Activated T-helper 9 cell treated with anti-CD3 and anti-CD28 coated beads, Interleukin-2, amount 50 U/mL, for 16 hours (primary cell): ENCODE results near the gene CSTPP1.
"Not testable (repeated sequence)": the region's sequence is repeated elsewhere in the genome, so short reads cannot be mapped to it uniquely, and the experiment has no call there.

ENCODE experiments used
- DNase-seq: peaks from one replicate; pipeline ENCODE4 v3.0.0-alpha.2; 2020; ENCODE audit warnings: low read depth

The CSTPP1 gene

DNA sequence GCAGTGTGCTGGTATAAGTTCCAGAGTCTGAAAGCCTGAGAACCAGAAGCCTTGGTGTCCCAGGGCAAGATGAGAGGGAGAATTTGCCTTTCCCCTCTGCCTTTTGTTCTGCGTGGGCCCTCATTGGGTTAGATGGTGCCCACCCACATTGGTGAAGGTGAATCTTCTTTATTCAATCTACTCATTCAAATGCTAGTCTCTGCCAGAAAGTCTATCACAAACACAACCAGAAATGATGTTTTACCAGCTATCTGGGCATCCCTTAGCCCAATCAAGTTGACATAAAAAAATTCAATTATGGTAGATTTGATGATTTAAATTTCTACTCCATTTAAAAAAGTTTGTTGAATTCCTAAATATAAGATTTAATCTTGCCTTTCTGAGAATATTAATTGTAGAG, 22.2 kb downstream of the CSTPP1 start:
- DNase-seq, result no peak

DNA sequence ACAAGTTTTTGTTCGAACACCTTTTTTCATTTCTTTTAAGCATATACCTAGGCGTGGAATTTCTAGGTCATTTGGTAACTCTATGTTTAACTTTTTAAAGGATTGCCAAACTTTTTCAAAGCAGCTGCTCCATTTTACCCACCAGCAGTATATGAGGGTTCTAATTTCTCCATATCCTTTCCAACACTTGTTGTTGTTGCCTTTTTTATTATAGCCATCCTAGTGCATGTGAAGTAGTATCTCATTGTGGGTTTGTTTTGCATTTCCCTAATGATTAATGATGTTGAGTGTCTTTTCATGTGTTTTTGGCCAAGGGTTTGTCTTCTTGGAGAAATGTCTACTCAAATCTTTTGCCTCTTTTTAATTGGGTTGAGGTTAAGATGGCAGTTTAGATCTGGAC, 24.5 kb downstream of the CSTPP1 start:
- no peak for DNase-seq

DNA sequence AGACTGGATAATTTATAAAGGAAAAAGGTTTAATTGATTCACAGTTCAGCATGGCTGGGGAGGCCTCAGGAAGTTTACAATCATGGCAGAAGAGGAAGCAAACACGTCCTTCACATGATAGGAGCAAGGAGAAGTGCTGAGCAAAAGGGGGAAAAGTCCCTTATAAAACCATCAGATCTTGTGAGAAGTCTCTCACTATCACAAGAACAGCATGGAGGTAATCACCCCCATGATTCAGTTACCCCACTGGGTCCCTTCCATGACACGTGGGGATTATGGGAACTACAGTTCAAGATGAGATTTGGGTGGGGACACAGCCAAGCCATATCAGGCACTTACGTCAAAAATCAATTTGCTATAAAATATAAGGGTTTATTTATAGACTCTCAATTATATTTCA, 25.3 kb downstream of the CSTPP1 start:
- DNase-seq, result not testable (repeated sequence)

DNA sequence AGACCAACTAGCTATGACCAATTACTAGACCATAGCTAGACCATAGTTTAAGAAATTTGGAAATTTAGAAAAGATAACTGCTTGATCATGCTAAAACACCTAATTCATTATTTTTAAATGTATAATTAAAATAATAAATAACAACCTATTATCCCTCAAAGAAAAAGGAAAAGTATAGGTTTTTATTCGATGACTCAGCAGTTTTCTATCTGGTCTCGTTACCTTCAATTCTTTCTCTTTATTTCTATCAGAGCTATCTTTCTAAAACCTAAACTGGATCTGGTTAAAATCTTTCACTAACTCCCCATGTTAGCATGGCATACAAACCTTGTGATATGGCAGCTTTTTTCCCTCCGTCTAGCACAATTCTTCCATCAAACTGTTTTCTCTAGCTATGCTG, 27.3 kb downstream of the CSTPP1 start:
- DNase-seq, result no peak

DNA sequence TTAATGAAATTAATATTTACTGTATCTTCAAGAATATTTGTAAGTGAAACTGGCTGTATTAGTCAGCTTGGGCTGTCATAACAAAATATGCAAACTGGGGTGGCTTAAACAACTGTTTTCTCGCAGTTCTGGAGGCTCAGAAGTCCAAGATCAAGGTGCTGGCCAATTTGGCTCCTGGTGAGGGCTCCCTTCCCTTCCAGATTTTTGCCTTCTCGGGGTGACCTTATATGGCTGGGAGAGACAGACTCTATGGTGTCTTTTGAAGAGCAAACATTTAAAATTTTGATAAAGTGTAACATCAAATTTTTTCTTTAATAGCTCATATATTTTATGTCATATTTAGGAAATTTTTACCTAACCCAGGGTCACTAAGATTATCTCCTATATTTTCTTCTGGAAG, 30.2 kb downstream of the CSTPP1 start:
- no peak for DNase-seq

DNA sequence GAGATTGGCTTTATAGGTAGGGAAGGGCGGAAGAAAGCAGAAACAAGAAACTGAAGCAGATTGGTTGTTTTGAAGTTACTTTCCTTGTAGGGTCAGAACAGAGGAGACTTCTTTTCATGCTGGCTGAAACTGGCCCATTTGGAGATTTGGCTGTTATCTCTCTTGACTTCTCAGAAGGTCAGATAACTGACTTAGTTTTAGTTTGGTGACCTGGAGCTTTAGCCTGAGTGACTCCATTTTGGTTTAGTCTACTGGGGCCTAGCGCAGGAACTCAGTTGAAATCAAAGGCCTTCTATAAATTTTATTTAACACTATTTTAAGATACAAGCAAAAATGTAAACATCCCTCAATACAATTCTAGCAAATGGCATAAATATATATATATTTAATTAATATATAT, 31.4 kb downstream of the CSTPP1 start:
- DNase-seq, result no peak

DNA sequence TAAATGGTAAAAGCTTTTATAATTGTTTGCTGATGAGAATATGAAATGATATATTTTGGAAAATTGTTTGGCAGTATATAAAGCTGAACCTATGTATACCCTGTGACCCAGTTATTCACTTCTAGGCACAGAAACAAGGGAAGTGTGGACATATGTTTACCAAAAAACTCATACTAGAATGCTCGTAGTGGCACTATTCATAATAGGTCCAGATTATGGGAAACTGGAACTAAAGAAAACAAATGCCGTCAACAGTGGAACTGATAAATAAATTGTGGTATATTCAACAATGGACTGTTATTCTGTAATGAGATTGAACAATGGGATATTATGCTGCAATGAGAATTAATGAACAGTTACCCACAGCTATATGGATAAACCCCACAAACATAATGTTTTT, 32.8 kb downstream of the CSTPP1 start:
- DNase-seq, result no peak

DNA sequence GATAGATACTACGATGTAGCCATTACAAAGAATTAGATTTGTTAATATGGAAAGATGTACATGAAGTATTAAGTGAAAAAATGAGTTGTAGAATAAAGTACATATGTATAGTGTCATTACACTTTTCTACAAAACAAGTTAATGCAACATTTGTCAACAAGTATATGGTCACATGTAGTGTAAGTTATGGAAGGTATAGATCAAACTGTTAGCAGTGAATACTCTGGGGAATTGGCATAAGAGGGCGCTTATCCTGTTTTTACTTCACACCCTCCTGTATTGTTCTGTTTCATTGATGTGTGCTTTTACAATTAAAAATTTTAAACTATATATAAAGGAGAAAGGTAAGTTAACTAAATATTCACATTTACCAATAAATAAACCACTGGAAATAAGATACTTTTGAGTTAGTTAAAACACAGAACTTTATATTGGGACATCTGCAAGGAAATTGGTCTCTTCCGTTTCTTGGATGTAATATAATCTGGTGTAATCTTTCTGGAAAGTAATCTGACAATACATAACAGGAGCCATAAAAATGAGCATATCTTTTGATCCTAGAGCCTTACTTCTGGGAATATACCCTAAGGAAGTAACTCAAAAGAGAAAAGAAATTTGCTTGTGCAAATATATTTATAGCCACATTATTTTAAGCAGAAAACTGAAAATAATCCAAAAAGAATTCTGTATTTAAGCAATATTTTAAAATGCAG, 34.5 kb downstream of the CSTPP1 start:
- DNase-seq, result no peak

DNA sequence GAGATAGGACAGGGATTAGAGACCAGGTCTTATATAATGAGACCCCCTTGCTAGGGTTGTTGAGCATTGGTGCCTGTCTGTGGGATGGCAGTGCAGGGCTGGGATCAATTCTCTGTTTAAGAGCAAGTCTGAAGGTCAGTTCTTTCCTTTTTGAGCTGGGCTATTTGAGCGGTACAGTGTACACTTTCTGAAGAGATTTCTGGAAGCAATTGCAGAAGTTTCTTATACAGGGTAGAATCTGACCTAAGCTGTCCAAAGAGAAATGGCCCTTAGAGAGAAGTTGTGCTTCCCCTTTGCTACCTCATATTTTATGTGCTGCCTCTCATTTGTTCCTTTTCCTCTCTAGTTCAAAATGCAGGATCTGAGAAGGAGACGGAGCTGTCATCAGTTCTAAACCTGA, 35.8 kb downstream of the CSTPP1 start:
- DNase-seq, result no peak

DNA sequence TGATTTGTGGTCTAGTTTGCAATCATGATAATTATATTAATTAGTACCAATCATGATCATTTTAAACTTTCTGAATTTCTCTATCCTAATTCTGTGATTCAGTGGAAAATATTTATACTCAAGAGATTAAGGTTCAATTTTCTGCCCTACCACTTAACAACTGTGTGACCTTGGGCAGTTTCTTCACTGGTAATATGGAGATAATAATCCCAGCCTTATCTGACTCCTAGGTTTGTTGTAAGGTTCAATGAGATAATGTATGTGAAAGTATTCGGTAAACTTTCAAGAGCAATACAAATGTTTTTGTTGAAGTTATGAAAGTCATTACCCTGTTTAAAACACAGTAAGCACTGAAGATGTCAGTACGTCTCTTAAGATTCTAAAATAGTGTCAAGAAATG, 36.3 kb downstream of the CSTPP1 start:
- DNase-seq, result no peak

DNA sequence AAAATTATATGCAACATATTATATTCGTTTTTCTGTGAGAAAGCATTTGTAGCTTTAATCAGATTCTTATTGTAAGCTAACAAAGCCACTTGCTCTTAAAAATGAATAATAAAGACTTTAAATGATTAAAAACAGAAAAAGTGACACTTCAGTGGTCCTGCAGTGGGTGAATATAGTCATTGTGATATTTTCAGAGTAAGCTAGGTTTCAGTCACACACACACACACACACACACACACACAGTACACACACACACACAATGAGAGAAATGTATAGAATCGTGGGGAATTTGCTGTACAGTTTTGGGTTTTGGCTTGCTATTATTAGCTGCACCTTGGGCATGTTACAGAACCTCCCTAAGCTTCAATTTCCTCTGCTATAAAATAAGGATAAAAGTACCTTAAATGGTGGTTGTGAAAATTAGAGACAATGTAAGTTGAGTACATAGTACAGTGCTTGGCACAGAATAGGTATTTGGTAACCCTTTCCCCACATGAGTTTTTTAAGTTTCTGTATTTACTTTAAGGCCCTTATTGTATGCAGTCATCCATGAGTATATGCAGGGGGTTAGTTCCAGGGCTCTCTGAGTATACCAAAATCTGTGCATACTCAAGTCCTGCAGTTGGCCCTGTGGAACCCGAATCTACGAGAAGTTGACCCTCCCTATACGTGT, 39.8 kb downstream of the CSTPP1 start:
- DNase-seq, result no peak

DNA sequence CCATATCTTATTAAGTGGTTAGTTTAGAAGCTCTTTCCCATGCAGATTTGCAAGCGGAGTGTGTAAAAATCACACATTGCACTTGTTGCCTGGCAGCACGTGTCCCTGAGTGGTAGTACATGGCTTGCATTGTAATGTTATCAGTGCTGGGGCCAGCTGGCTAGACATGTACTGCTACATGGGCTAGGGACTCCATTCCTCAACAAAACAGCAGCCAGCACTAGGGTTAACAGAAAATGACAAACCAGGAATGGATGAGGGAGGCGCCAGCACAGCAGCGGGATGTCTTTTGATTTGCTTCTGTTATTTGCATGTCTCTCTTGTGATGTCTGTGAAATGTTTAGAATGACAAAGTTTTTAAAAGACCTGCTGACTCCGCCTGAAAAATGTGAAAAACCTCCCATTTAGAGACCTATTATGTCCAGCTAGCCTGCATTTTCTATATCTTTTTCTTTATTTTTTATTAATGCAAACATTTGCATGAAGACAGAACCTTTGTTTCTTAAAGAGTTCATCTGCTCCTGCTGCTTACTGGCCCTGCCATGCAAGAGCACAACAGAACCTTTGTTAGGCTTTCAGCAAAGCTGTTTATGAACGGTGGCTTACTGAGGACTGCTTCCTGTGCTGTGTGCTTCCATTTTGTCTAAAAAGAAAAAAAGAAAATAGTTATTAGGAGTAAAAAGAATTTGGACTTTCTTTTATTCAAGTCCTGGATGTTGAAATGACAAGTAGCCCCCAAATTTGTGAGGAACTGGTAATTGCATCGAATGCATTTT, 40.7 kb downstream of the CSTPP1 start:
- no peak for DNase-seq

DNA sequence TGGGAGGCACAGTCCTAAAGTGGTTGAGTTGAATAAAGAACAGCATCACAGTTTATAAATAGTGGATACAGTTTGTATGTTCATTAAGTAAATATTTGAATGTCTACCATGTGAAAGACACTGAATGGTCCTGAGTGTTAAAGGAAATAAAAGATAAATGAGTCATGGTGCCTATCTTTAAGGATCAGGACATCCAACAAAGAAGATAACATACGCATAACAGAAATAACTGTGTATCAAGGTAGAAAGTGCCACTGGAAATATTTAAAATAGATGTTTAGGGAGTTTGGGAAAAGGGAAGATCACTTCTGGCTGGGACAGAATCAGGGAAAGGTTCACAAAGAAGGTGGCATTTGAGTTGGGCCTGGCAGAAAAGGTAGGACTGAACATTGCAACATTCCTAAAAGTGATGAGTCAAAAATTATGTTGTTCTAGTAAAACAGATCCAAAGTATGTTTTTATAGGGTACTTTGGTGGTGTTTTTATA, 41.5 kb downstream of the CSTPP1 start:
- no peak for DNase-seq

DNA sequence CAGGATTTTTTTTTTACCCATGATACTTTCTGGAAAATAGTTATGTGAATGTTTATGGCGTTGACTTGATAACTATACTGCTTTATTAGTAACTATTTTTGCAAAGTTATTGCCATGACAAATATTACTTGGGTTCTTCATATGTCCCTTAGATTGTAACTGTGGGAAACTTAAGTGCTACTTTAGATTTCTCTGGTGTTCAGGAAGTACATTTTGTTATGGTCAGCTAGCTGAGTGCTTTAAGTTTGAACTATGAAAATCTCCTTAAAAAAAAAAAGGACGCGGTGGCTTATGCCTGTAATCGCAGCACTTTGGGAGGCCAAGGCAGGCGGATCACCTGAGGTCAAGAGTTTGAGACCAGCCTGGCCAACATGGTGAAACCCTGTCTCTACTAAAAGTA, 42.8 kb downstream of the CSTPP1 start:
- no peak for DNase-seq

DNA sequence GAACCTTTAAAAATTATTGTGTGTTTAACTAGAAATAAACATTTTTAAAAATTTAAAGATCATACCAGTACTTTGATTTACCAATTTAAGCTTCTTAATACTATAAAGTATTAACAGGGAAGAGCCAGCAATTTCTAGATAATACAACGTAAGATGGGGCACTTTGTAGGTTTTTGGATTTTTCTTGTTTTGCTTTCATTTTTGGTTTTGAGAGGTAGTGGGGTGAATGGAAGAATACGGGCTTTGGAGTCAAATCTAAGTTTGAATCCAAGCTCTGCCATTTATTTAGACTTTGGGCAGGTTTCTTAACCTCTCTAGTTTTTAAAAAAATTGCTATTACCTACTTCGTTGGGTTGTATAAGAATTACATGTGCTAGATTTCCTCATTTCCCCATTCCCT, 44.9 kb downstream of the CSTPP1 start:
- DNase-seq, result no peak

DNA sequence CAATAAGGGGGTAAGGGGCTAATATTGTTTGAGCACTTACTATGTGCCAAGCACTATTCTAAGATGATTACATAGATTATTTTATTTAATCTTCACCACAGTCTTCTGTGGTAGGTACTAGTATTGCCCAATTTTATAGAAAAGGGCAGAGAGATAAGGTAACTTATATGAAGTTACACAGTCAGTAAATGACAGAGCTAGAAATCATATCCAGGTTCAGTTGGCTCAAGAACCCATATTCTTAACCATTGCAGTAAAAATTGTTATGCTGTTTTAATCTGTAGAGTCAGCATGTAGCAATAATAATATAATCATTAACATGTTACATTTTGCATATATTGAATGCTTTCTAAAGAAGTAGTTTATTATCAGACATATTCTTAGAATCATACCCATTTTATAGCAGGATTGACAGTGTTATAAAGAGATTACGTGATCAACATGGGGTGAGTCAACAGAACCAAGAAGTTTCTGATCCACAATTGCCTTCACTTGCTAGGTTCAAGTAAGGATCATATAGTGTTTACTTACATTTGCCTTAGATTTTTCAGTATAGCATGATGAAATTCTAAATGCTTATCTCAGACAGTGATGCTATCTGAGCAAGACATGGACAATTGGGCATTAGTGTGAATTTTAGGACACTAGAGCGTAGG, 46.4 kb downstream of the CSTPP1 start:
- no peak for DNase-seq

DNA sequence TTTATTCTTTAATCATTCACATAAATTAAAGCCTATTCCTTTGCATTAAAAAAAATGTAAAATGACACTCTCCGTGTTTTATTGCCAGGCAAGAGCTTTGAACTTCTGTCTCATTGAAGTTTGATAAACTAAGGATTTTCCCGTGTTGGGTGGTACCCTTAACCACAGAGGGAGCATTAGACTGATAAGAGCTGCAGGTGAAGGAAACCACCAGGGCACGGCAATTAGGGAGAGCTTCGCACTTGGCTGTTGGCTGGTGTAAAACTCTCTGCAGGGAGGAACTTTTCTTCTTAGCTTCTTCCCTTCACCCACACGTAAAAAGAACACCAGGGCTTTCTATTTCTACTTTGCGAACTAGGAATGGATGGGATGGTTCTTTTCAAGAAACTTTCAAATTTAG, 47.0 kb downstream of the CSTPP1 start:
- no peak for DNase-seq

DNA sequence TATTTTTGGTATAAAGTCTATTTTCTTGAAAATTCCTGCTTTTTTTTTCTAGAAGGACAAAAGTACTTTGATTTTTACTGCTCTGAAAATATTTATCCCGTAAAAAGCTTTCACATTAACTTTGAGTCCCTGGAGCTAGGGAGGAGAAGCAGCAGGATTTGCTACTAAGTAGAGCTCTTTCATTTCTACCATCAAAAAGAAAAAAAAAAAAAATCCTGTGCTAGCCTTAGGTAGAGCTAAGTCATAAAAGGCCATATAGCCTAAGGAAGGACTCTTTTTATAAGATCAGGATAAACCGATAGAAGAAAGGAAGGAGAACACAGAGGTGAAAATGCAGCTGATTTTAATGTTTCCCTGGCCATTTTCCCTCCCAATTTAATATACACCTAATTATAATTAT, 48.0 kb downstream of the CSTPP1 start:
- no peak for DNase-seq

DNA sequence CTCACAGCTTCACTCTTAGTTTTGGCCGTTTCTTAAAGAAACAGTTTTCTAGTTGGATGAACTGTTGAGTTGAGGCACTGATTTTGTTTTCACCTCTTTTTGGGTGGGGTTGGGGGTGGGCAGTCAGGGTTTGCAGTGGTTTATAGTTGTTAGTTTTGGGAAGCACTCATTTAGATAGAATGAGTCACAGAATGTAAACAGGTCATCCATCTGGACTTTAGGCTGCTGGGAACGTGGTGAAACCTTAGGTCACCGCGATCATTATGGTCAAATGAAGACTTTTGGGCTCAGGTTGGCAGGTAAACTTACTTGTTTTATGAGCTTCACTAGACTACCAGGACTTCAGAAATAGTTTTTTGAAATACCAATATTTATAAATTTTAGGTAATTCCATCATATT, 48.4 kb downstream of the CSTPP1 start:
- no peak for DNase-seq

DNA sequence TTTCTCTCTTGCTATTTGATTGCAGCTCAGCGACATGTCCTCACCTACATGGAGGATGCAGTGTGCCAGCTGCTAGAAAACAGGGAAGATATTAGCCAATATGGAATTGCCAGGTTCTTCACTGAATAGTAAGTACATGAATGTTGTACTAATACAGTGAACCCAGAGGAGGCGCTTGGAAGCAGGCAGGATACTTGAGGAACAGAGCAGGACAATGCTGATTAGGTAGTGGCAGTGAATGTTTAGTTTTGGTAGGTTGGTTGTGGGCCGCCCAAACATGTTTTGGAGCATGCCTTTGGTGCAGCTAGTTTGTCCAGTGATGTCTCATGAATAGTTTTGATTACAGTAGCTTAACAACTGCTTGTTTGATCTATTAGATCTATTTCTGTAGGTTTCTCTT, 50.6 kb downstream of the CSTPP1 start:
- DNase-seq, result no peak

DNA sequence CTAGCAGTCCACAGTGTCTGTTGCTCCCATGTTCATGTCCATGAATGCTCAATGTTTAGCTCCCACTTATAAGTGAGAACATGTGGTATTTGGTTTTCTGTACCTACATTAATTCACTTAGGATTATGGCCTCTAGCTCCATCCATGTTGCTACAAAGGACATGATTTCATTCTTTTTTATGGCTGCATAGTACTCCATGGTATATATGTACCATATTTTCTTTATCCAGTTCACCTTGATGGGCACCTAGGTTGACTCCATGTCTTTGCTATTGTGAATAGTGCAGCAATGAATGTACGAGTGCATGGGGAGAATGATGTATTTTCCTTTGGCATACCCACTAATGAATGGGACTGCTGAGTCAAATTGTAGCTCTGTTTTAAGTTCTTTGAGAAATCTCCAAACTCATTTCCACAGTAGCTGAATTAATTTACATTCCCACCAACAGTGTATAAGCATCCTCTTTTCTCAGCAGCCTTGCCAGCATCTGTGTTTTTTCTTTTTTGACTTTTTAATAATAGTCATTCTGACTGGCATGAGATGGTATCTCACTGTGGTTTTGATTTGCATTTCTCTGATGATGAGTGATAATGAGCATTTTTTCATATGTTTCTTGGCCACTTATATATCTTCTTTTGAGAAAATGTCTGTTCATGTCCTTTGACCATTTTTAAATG, 53.4 kb downstream of the CSTPP1 start:
- DNase-seq, result not testable (repeated sequence)

DNA sequence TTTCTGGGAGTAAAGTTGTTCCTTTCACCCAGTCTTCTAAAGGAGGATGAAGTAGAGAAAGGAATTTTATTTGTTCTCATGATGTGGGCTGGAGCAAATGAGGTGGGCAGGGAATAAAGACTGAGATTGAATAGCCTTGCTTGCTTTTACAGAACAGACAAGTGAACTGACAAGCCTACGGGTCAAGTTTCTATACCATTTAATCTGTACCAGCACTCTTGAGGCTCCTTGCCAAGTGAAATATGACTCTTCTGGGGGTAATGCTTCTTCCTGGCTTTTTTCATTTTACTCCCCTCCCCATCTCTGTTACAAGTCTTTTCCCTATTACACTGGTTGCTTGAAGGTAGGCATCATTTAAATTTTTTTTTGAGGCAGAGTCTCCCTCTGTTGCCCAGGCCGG, 54.8 kb downstream of the CSTPP1 start:
- DNase-seq, result no peak
